GM18505 (cell line): ENCODE data around the gene CARS2.
"Not testable (repeated sequence)": the region's sequence is repeated elsewhere in the genome, so short reads cannot be mapped to it uniquely, and the experiment has no call there.

Experiments used
- ATAC-seq: cut with Tn5 transposase; IDR thresholded peaks from one replicate; pipeline ENCODE4 v1.9.1; 2021; ENCODE audit not compliant: unreplicated experiment
- POLR2A ChIP-seq: IDR thresholded peaks from 4 replicates; pipeline ENCODE4 v1.6.1; 2011; ENCODE audit warnings: borderline replicate concordance; ENCODE audit not compliant: insufficient read depth, insufficient read length; ENCODE audit errors: extremely low read depth

The CARS2 gene, protein sequence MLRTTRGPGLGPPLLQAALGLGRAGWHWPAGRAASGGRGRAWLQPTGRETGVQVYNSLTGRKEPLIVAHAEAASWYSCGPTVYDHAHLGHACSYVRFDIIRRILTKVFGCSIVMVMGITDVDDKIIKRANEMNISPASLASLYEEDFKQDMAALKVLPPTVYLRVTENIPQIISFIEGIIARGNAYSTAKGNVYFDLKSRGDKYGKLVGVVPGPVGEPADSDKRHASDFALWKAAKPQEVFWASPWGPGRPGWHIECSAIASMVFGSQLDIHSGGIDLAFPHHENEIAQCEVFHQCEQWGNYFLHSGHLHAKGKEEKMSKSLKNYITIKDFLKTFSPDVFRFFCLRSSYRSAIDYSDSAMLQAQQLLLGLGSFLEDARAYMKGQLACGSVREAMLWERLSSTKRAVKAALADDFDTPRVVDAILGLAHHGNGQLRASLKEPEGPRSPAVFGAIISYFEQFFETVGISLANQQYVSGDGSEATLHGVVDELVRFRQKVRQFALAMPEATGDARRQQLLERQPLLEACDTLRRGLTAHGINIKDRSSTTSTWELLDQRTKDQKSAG

GRCh38 chr13:110705826-110706569, at the start of gene CARS2:
CARS2 (minus strand) TSS chr13:110706116; CDS start chr13:110706093, 23 bp downstream.
- peak; percentile 73 for TF ChIP-seq POLR2A
- ATAC-seq = peak; percentile 95

GRCh38 chr13:110748271-110748670, 42.4 kb upstream of the CARS2 start:
- no peak for ATAC-seq
- TF ChIP-seq POLR2A = no peak

GRCh38 chr13:110746438-110746837, 40.5 kb upstream of the CARS2 start:
- TF ChIP-seq POLR2A = no peak
- ATAC-seq = no peak

DNA sequence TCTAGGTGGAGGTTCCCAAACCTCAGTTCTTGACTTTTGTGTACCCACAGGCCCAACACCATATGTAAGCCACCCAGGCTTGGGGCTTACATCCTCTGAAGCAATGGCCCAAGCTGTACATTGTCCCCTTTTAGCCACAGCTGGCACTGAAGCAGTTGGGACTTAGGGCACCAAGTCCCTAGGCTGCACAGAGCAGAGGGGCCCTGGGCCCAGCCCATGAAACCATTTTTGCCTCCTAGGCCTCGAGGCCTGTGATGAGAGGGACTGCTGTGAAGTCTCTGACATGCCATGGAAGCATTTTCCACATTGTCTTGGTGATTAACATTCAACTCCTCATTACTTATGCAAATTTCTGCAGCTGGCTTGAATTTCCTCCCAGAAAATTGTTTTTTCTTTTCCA, 37.8 kb upstream of the CARS2 start:
- TF ChIP-seq POLR2A = no peak
- no peak for ATAC-seq

DNA sequence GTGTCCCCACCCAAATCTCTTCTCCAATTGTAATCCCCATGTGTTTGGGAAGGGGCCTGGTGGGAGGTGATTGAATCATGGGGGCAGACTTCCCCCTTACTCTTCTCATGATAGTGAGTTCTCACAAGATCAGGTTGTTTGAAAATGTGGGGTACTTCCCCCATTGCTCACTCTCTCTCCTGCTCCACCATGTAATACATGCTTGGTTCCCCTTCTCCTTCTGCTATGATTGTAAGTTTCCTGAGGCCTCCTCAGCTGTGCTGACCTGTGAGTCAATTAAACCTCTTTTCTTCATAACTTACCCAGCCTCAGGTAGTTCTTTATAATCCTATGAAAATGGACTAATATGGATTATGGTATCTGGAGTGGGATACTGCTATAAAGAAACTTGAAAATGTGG, 31.6 kb upstream of the CARS2 start:
- TF ChIP-seq POLR2A = no peak
- ATAC-seq = no peak

DNA sequence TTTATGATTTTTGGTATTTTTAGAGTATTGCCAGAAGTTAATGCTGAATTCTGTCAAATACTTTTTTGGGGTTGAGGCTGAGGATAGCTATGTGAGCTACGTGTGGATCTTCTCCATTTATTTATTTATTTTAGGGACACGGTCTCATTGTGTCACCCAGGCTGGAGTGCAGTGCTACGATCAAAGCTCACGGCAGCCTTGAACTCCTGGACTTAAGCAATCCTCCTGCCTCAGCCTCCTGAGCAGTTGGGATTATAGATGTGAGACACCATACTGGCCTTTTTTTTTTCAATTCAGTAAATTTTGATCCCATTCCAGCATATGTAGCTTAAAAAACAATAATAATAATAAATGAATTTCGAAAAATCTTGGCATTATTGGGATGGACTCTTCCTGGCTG, 28.6 kb upstream of the CARS2 start:
- ATAC-seq = no peak
- no peak for TF ChIP-seq POLR2A

DNA sequence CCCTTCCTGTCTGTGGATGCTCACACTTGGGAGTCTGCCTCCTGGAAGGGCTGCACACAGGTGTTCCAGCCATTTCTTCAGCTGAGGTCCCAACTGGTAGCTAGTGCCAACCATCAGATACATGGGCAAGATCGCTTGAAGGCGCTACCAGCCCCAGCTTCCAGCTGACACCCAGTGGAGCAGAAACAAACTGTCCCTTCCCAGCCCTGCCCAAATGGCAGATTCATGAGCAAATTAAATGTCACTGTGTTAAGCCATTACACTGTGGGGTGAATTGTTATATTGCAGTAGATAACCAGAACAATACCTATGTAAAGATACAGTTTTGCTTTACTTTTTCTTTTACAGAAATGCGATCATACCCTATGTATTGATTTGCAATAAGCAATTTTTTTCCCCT, 25.2 kb upstream of the CARS2 start:
- no peak for TF ChIP-seq POLR2A
- no peak for ATAC-seq

DNA sequence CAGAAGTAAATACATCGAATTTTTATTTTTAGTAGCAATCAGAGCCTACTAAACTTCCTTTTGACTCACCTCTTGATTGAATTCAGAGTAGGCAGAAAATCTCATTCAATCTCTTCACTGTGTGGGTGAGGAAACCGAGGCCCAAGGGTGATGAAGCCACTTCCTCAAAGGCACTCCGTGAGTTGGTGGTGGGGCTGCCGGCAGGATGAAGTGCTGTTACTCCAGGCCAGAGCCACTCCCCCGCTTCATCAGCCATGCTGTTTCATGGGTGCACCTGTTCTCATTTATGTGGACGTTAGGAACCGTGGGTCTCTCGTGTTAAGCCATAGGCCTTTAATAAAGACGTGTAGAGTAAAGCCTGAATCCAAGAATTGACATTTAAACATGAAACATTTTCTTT, 20.8 kb upstream of the CARS2 start:
- no peak for ATAC-seq
- TF ChIP-seq POLR2A = peak; percentile 28

DNA sequence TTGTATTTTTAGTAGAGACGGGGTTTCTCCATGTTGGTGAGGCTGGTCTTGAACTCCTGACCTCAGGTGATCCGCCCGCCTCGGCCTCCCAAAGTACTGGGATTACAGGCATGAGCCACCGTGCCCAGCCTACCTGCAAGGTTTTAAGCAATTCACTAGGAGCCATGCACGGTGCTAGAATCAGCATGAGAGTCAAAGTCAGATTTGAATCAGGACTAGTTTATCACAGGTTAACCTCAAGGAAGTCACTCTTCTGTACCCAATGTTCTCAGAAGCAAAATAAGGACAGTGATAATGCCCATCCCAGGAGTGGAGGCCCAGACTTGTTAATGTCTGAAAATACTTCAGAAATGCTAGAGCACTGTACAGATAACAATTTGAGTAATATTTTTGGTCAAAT, 20.2 kb upstream of the CARS2 start:
- ATAC-seq = not testable (repeated sequence)

GRCh38 chr13:110723598-110723997, 17.7 kb upstream of the CARS2 start:
- ATAC-seq = no peak
- TF ChIP-seq POLR2A = no peak

GRCh38 chr13:110722971-110723370, 17.1 kb upstream of the CARS2 start:
- no peak for ATAC-seq
- no peak for TF ChIP-seq POLR2A

DNA sequence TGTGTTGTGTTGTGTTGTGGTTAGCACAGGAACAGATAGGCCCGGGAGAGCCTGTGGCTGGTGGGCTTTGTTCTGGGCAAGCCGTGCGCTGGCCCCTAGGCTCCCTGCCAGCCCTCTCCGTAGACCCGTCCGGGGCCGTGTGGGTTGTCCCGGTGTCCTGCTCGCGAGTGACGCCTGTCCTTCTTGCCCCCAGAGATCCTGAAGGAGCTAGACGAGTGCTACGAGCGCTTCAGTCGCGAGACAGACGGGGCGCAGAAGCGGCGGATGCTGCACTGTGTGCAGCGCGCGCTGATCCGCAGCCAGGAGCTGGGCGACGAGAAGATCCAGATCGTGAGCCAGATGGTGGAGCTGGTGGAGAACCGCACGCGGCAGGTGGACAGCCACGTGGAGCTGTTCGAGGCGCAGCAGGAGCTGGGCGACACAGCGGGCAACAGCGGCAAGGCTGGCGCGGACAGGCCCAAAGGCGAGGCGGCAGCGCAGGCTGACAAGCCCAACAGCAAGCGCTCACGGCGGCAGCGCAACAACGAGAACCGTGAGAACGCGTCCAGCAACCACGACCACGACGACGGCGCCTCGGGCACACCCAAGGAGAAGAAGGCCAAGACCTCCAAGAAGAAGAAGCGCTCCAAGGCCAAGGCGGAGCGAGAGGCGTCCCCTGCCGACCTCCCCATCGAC, 13.3 kb upstream of the CARS2 start:
- no peak for ATAC-seq
- no peak for TF ChIP-seq POLR2A

GRCh38 chr13:110716247-110716515, 10.3 kb upstream of the CARS2 start:
- ATAC-seq = no peak
- no peak for TF ChIP-seq POLR2A
